Neural progenitor cell (in vitro differentiated cells): ENCODE measurements around the gene CNIH2.
"Not testable (repeated sequence)": the region's sequence is repeated elsewhere in the genome, so short reads cannot be mapped to it uniquely, and the experiment has no call there.

ENCODE experiments used
- CTCF ChIP-seq: fragments of 200-600 bp; sonication (generic); IDR thresholded peaks from 2 replicates; pipeline ENCODE4 v1.5.1; 2017; ENCODE audit warnings: antibody characterized with exemption, mild to moderate bottlenecking
- EZH2 ChIP-seq: fragments of 200-600 bp; sonication (generic); IDR thresholded peaks from 2 replicates; pipeline ENCODE4 v1.6.1; 2017; ENCODE audit warnings: antibody characterized with exemption, mild to moderate bottlenecking, moderate library complexity

- not testable (repeated sequence) for TF ChIP-seq CTCF, EZH2
Measured at GRCh38 chr11:66276619-66277018, 1.4 kb upstream of the CNIH2 start.
